Common myeloid progenitor, CD34-positive (primary cell): ENCODE results near the gene THAP7.

Experiments
- CTCF ChIA-PET: fragments of 350-600 bp; sonication (Branson Sonifier 250); formaldehyde crosslinking; loops from one replicate; lab custom pipeline; 2021; ENCODE audit warnings: antibody characterized with exemption; lab: Charles Lee
- POLR2A ChIA-PET: fragments of 350-600 bp; sonication (Branson Sonifier 250); formaldehyde crosslinking; loops from one replicate; lab custom pipeline; 2021; ENCODE audit warnings: antibody characterized with exemption; lab: Charles Lee
- DNase-seq, 3 donors: peaks; one replicate each; pipeline versions ENCODE4 v3.0.0 to v3.0.0-alpha.2; 2013
- H3K27ac ChIP-seq, 2 experiments: 1 replicate in 1 of 2; 2 replicates in 1 of 2; pipeline ENCODE4 v1.7.0; 2013; ENCODE audit warnings: inconsistent platforms in 2 of 2, low read length in 2 of 2, mild to moderate bottlenecking in 2 of 2, low read depth in 1 of 2, moderate library complexity in 1 of 2; ENCODE audit not compliant: severe bottlenecking in 2 of 2, insufficient read depth in 1 of 2, poor library complexity in 1 of 2
- H3K27me3 ChIP-seq, 5 experiments: replicated peaks in 2 of 5; 1 replicate in 3 of 5; 2 replicates in 2 of 5; pipeline versions ENCODE4 v1.6.1 to v1.7.0; 2013; ENCODE audit warnings: low read length in 4 of 5, mild to moderate bottlenecking in 2 of 5, moderate library complexity in 2 of 5, inconsistent platforms in 1 of 5; ENCODE audit not compliant: insufficient read depth in 5 of 5, control insufficient read depth in 4 of 5
- H3K36me3 ChIP-seq, 4 experiments: 1 replicate in 2 of 4; 2 replicates in 2 of 4; pipeline versions ENCODE4 v1.6.1 to v1.7.0; 2013; ENCODE audit warnings: low read length in 3 of 4, control low read depth in 1 of 4, mild to moderate bottlenecking in 1 of 4; ENCODE audit not compliant: control insufficient read depth in 4 of 4, insufficient read depth in 4 of 4
- H3K4me1 ChIP-seq, 4 experiments: 1 replicate in 3 of 4; 2 replicates in 1 of 4; pipeline versions ENCODE4 v1.6.1 to v1.7.1; 2013; ENCODE audit warnings: low read length in 3 of 4, mild to moderate bottlenecking in 3 of 4, control low read depth in 1 of 4, inconsistent platforms in 1 of 4, moderate library complexity in 1 of 4; ENCODE audit not compliant: control insufficient read depth in 4 of 4, insufficient read depth in 4 of 4; ENCODE audit errors: control extremely low read depth in 1 of 4
- H3K4me3 ChIP-seq, 7 experiments: 1 replicate in 4 of 7; 2 replicates in 3 of 7; pipeline versions ENCODE4 v1.5.1 to v1.7.0; 2013; ENCODE audit warnings: mild to moderate bottlenecking in 7 of 7, low read length in 6 of 7, moderate library complexity in 6 of 7, inconsistent platforms in 2 of 7, low read depth in 2 of 7, control low read depth in 1 of 7; ENCODE audit not compliant: insufficient read depth in 4 of 7, control insufficient read depth in 1 of 7; ENCODE audit errors: extremely low read depth in 1 of 7
- H3K9me3 ChIP-seq, 5 experiments: 1 replicate in 4 of 5; 2 replicates in 1 of 5; pipeline versions ENCODE4 v1.6.1 to v1.7.1; 2013; ENCODE audit warnings: low read length in 4 of 5, mild to moderate bottlenecking in 2 of 5, inconsistent platforms in 1 of 5, low read depth in 1 of 5, moderate library complexity in 1 of 5; ENCODE audit not compliant: control insufficient read depth in 4 of 5, insufficient read depth in 2 of 5; ENCODE audit errors: control extremely low read depth in 1 of 5
- WGBS: methylation state at CpG from one replicate; pipeline ENCODE4 v1.1.5; 2013; ENCODE audit not compliant: insufficient coverage; 5-methylcytosine and 5-hydroxymethylcytosine counted together

THAP7 gene

GRCh38 chr22:20965888-20966855 lies 35.7 kb downstream of the THAP7 start:
- Histone ChIP-seq H3K4me3 (no peak overlapping the region), H3K36me3 (no peaks in the 10 kb centered on the region), H3K9me3 (no peaks in the 10 kb centered on the region), H3K27me3 (peaks cover 0 to 21% (median 5%) of the 10 kb centered on the region in 5 experiments), H3K4me1 (peaks cover 0 to 37% (median 26%) of the 10 kb centered on the region in 4 experiments), H3K27ac (no peak overlapping the region)
- POLR2A ChIA-PET = no interaction called here
- no peak for DNase-seq
- WGBS = 89% methylated on average over 11 of the region's 13 CpGs
- CTCF ChIA-PET = interaction anchor here (0.7 to 2.7 kb wide), 2 partner anchors 8 to 13 kb away, joined by 4 to 12 read pairs; no protein-coding TSS in a partner anchor

DNA sequence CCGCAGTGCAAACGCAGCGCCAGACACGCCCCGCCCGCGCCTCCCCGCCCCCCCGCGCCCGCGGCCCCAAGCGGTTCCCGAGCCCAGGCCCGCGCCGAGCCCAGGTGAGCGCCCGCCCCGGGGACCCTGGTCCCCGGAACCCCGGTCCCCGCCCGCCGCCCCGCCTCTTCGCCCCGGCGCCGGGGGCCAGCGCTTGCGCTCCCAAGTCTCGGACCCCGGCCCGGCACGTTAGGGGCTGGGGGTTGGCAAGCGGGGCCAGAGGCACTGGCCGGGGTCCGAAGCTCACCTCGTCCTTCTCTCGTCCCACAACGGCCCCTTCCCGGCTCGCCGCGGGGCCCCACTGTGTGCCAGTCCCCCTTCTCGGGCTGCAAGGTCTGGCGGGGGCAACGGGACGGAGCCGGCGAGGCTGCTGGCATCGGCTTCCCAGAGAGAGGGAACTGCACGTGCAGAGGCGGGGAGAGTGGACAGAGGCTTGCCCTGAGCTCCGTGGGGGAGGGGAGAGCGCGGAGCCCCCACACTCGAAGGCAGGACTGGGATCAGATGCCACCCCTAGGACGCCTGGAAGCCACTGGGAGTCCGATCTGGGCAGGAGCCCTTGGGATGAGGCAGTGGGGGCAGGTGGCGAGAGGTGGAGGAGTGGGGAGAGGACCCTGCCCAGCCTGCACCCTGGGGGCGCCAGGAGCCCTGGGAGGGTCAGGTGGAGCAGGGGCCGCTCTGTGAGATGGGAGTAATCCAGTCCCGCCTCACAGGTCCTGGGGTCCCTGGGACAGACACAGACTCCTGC lies 36.6 kb downstream of the THAP7 start:
- peaks cover 0 to 37% (median 26%) of the 10 kb centered on the region in 4 experiments for H3K4me1 ChIP-seq
- 10% methylated on average over 49 of the region's 65 CpGs for WGBS
- no peak overlapping the region for H3K27ac ChIP-seq
- H3K9me3 ChIP-seq = no peaks in the 10 kb centered on the region
- H3K4me3 ChIP-seq = peak overlapping the region in 4 of 7 experiments; percentile 15 to 52 (median 42)
- DNase-seq = no peak
- no peaks in the 10 kb centered on the region for H3K36me3 ChIP-seq
- CTCF ChIA-PET = interaction anchor here (0.7 kb wide), 1 partner anchor 12 kb away, joined by 4 read pairs; no protein-coding TSS in a partner anchor
- peaks cover 0 to 21% (median 5%) of the 10 kb centered on the region in 5 experiments for H3K27me3 ChIP-seq
- POLR2A ChIA-PET = no interaction called here

DNA sequence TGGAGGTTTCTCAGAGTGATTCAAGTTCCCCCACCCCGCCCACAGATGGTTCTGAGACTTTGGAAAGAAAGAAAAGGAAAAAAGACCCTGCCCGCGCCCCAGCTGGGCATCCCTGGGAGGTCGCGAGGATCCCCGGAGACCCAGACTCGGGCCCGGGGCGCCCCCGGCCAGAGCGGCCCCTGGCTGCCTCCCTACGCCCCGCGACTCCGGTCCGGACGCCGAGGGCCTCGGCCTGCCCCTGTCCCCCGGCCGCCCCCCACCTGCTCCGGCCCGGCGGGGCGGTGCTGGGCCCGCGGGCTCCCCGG lies 37.2 kb downstream of the THAP7 start:
- Histone ChIP-seq H3K4me3 (peak overlapping the region in 6 of 7 experiments; percentile 10 to 65 (median 39)), H3K36me3 (no peaks in the 10 kb centered on the region), H3K9me3 (no peaks in the 10 kb centered on the region), H3K27ac (no peak overlapping the region), H3K4me1 (peaks cover 0 to 37% (median 26%) of the 10 kb centered on the region in 4 experiments), H3K27me3 (peaks cover 0 to 21% (median 5%) of the 10 kb centered on the region in 5 experiments)
- CTCF ChIA-PET = no interaction called here
- POLR2A ChIA-PET = no interaction called here
- no peak for DNase-seq
- WGBS = 4% methylated on average over 10 of the region's 28 CpGs

DNA sequence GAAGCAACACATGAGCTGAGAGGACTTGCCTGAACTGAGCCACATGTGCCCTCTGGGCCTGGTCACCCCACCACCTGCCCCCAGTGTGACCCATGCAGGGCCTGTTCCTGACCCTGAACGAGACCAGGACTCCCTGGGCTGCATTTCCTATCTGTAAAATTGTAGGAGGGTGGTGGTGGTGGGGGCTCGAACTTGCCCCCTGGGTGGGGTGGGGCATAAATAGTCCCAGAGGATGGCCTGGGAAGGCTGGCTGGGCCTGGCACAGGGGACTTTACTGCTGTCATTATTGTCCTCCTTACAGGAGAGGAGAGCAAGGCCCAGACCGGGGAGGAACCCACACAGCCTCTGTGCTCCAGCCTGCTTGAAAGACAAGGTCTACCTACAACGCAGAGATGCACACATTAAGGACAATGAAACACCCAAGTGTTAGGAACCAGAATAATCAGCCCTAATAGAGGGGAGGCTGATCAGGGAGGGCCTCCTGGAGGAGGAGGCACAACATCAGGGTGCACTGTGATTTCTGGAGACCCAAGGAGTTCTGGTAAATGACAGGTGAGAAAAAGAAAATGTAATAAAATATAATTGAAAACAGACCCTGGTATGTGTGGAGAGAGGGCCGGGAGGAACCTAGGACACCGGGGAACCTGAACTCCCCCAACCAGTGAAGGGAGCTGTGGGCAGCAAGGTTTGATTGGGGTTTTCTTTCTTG lies 37.7 kb downstream of the THAP7 start:
- Histone ChIP-seq H3K9me3 (no peaks in the 10 kb centered on the region), H3K27ac (no peak overlapping the region), H3K36me3 (no peaks in the 10 kb centered on the region), H3K4me3 (peak overlapping the region in 6 of 7 experiments; percentile 10 to 65 (median 39)), H3K4me1 (peaks cover 0 to 37% (median 26%) of the 10 kb centered on the region in 4 experiments), H3K27me3 (peaks cover 0 to 21% (median 5%) of the 10 kb centered on the region in 5 experiments)
- 89% methylated on average over 3 of the region's 6 CpGs for WGBS
- POLR2A ChIA-PET = no interaction called here
- no peak for DNase-seq
- CTCF ChIA-PET = interaction anchor here (1.0 to 1.7 kb wide), 2 partner anchors 8 to 18 kb away, joined by 3 to 9 read pairs; partner anchors contain the start of gene LZTR1

GRCh38 chr22:20963201-20964052 lies 38.5 kb downstream of the THAP7 start:
- Histone ChIP-seq H3K36me3 (no peaks in the 10 kb centered on the region), H3K4me3 (no peak overlapping the region), H3K4me1 (peaks cover 0 to 29% (median 23%) of the 10 kb centered on the region in 4 experiments), H3K27me3 (peaks cover 0 to 21% (median 5%) of the 10 kb centered on the region in 5 experiments), H3K27ac (no peak overlapping the region), H3K9me3 (no peaks in the 10 kb centered on the region)
- no peak for DNase-seq
- CTCF ChIA-PET = interaction anchor here (0.7 to 1.8 kb wide), 5 partner anchors 9 to 72 kb away, joined by 3 to 9 read pairs (median 4); partner anchors contain the start of gene LZTR1
- POLR2A ChIA-PET = no interaction called here
- 92% methylated on average over 6 of the region's 7 CpGs for WGBS

GRCh38 chr22:20962491-20962945 lies 39.4 kb downstream of the THAP7 start:
- WGBS = no CpG with 5 or more reads among the region's 6 CpGs
- ChIA-PET POLR2A (no interaction called here), CTCF (interaction anchor here (1.2 to 1.8 kb wide), 3 partner anchors 10 to 71 kb away, joined by 4 to 9 read pairs (median 5); no protein-coding TSS in a partner anchor)
- no peaks in the 10 kb centered on the region for H3K9me3 ChIP-seq
- peaks cover 0 to 27% (median 23%) of the 10 kb centered on the region in 4 experiments for H3K4me1 ChIP-seq
- peaks cover 0 to 21% (median 5%) of the 10 kb centered on the region in 5 experiments for H3K27me3 ChIP-seq
- H3K4me3 ChIP-seq = no peak overlapping the region
- no peak overlapping the region for H3K27ac ChIP-seq
- H3K36me3 ChIP-seq = no peaks in the 10 kb centered on the region
- DNase-seq = no peak
